ACHN (cell line): ENCODE data around the gene KCNQ1.
A peak's percentile ranks its signal among the peaks of the same experiment; 100 is the strongest.

Experiments used
- DNase-seq: peaks from one replicate; pipeline ENCODE4 v3.0.0-alpha.2; 2015
- in situ Hi-C: cut with HindIII; loops from 2 replicates; pipeline ENCODE4 v1.10.0; 2017; ENCODE audit warnings: low sequenced_read_pairs, low pct_ligation_motif_present, low pct_unique_long_range_greater_than_20kb

The KCNQ1 gene

DNA sequence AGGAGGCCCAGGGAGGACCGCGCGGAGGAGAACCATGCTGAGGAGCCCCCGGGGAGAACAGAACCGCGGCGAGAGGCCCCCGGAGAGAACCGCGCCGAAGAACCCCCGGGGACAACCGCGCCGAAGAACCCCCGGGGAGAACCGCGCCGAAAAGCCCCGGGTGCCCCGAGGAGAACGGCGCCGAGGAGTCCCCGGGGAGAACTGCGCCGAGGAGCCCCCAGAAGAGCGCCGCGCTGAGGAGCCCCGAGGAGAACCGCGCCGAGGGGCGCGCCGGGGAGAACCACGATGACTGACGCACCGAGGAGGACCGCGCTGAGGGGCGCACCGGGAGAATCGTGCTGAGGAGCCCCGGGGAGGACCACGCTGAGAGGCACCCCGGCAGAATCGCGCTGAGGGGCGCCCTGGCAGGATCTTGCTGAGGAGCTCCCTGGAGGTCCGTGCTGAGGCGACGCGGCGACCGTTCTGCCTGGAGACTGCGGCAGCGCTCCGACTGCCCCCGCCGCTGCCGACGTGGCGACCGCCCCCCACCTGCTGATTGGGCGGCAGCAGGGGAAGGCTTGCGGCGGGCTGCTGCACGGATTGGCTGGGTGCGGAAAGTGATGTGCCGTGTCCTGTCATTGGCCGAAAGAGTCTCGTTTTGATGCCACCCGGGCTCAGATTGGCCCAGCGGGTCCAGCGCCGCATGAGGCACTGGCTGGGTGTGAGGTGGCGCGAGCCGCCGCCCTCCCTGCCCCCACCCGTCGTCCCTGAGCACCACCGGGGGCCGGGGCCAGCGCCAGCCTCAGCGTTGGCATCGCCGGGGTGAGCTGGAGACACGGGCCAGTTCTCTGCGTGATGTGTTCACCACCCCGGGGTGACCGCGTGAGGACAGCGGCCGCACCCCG, 255.0 kb downstream of the KCNQ1 start, which contains the start of gene KCNQ1OT1:
TSS of gene KCNQ1OT1 (minus strand) at position 464 of the 884 bp plus-strand sequence.
- peak; percentile 93 for DNase-seq
- in situ Hi-C loops = no loop called here

DNA sequence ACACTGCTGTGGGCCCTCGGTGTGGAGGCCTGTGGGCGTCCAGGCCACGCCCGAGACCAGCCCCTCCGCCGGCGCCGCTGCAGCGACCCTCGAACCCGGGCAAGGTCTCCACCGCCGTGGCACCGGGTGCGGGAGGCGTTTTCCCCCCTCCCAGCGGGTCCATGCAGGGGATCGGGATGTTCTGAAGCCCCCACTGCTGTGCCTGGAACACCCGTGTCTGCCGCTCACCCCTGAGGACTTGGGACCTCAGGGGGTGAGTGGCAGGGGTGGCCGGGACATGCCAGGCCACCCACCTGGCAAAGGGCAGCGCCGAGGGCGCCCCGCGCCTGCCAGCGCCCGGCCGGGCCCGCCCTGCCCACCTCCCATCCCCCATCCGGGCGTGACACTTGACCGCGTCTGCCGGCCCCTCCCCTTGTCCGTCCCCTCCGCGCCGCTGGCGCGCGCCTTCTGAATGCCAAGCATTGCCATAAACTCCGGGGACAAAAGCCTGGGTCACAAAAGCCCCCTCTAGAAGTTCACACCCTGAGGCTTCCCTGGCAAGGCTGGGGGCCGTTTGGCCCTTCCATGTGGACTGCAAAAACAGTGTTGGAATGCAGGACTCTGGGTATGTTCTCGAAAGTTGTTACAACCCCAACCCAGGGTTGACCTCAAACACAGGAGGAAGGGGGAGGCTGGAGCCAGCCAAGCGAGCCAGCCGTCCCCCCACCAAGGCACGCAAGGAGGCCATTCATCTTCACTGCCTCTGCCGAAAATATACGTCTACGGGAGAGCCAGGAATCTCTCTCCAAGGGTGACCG, 255.8 kb downstream of the KCNQ1 start:
- in situ Hi-C loops = no loop called here
- peak; percentile 67 for DNase-seq

DNA sequence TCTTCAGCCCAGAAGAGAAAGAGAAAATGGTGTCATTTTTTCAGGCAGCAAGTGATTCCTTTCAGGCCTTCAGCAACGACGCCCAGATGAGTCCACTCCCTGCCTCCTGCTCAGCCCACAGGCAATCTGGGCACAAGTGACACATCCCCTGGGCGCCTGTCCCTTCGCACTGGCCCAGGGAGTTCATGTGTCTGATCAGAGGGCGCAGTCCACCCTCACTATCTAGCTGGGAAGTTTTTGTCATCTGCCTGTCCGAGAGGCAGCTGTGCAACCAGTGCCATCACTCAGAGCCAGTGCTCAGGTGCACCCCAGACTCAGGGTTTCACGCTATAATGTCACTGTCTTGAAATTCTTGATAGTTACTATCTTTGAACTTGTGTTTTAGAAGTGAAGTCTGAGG, 256.4 kb downstream of the KCNQ1 start:
- no peak for DNase-seq
- in situ Hi-C loops = no loop called here

DNA sequence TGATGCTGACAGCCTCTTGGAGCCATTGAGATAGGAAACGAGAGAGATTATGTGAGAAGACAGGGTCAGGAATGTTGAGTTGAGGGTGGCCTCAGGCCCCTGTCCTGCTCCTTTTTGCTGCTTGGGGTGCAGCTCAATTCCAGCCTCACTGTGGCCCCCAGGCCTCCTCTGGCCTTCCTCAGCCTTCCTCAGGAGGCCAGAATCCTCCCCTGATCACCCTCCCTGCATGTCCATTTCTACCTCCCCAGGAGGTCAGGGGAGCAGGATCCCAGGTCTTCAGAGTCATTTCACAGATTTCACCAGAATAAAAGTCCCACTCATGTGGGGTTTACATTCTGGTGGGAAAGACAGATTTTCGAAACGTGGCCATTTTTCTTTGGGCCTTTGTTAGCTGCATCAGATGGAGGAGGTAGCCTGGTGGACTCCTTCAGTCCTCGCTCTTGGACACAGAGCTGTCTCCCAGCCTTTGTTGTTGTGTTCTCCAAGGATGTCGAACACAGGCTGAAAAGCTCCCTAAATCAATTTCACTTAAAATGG, 257.2 kb downstream of the KCNQ1 start:
- in situ Hi-C loops = no loop called here

GRCh38 chr11:2702771-2703362, 258.1 kb downstream of the KCNQ1 start:
- DNase-seq = no peak
- in situ Hi-C loops = no loop called here

More for the DNA sequence above, 257.2 kb downstream of the KCNQ1 start:
- DNase-seq = no peak

- DNase-seq = no peak
- in situ Hi-C loops = no loop called here
Observed at GRCh38 chr11:2703363-2704141, 258.7 kb downstream of the KCNQ1 start.

GRCh38 chr11:2704356-2704755, 259.5 kb downstream of the KCNQ1 start:
- no peak for DNase-seq
- in situ Hi-C loops = no loop called here

- DNase-seq = no peak
- in situ Hi-C loops = no loop called here
Observed at GRCh38 chr11:2704896-2705606, 260.2 kb downstream of the KCNQ1 start.

GRCh38 chr11:2706321-2706720, 261.5 kb downstream of the KCNQ1 start:
- in situ Hi-C loops = no loop called here
- DNase-seq = no peak

DNA sequence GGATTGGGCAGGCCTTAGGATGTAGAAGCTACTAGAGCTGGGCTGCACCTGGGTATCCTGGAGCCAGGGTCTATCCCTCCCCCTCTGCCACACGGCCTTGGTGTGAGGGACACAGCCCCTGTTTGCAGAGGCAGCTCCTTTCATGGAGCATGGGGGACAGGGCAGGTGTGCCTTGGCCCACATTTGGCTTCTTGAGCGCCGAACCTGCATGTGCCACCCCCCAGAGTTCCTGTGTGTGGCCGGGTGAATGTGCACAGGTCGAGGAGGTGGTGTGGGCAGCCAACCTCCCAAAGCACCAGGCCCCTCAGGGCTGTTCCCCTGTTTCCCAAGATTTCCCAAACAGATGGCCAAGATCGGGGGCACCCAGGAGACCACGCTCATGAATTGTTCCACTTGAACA, 262.9 kb downstream of the KCNQ1 start:
- in situ Hi-C loops = no loop called here
- no peak for DNase-seq

DNA sequence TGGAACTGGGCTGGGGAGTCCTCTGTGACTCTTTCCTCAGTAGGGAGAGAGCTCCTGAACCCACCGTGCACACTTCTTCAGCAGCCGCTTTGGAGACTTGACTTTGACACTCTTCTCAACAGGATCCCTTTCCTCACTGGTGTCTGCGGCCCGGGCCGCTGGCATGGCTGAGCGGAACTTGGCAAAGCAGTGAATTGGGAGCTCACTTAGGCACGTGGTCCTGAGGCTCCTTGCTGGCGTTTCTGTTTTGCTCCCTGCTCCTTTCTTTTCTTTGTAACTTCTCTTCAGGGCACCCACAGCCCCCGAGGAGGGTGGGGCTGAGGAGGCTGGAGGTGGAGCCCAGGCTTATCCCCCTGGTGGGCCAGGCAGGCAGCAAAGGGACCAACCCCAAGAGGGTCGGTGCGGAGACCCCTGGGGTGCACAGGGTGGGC, 263.4 kb downstream of the KCNQ1 start:
- no peak for DNase-seq
- in situ Hi-C loops = no loop called here

- no peak for DNase-seq
- in situ Hi-C loops = no loop called here
Observed at GRCh38 chr11:2708757-2709281, 264.0 kb downstream of the KCNQ1 start.

DNA sequence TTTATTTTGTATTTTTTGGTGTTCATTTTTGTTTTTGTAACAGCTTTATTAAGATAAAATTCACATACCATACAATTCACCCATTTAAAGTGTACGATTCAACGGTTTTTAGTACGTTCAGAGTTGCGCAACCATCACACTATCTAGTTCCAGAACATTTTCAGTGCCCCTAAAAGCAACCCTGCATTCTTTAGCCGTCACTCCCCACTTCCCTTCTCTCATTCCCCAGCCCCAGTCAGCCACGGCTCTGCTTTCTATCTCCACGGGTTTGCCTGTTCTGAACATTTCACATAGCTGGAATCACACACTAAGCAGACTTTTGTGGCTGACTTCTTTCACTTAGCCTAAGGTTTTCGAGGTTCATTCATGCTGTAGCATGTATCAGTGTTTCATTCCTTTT, 264.6 kb downstream of the KCNQ1 start:
- DNase-seq = no peak

DNA sequence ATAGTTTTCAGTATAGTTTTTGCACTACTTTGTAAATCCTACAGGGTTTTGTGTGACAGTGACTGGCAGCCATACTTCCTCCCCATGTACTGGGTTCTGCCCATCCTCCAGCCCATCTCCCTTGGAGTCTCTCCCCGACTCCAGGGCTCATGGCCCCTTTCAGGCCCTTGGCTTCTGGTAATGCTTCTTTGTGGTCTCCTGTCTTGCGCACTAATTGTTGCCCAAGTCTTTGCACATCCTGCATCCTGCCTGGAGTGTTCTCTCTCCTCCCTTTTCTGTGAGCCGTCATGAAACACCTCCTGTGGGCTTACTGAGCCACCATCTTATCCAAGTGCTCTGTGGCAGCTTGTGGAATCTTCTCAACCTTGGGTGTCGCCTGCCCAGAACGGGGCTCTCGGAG, 266.4 kb downstream of the KCNQ1 start:
- no peak for DNase-seq
- in situ Hi-C loops = no loop called here

More for the DNA sequence above, 264.6 kb downstream of the KCNQ1 start:
- in situ Hi-C loops = no loop called here

DNA sequence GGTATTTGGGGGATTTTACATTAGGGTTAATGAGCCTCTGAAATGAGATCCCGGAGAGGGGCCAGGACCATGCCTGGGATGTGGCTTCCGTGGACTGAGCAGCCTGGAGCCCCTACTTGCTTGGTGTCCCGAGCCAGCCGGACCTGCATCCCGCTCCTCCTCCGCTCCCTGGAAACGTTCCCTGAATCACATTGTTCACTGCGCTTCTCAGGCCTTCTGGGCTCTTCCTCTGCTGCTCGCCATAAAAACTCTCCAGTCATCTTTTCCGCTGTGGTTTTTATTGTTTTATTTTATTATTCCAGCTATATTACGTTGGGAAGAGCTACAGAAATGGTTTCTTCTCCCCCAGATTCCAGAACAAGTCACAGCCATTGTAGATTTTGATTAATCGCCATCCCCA, 268.3 kb downstream of the KCNQ1 start:
- no peak for DNase-seq
- in situ Hi-C loops = no loop called here

GRCh38 chr11:2713661-2714462, 269.1 kb downstream of the KCNQ1 start:
- no peak for DNase-seq
- in situ Hi-C loops = no loop called here

- in situ Hi-C loops = no loop called here
- DNase-seq = no peak
Observed at GRCh38 chr11:2714463-2714800, 269.6 kb downstream of the KCNQ1 start.
